DOHH2 (cell line): ENCODE measurements around the gene SLC25A13.

Experiments
- H3F3A ChIP-seq: fragments of 200-600 bp; sonication (generic), shearing (Covaris generic); 2 replicates; pipeline ENCODE4 v1.6.0; 2016; ENCODE audit warnings: antibody characterized with exemption, mild to moderate bottlenecking; ENCODE audit not compliant: control insufficient read depth, insufficient read depth
- H3K27ac ChIP-seq: fragments of 200-600 bp; sonication (generic); 2 replicates; pipeline ENCODE4 v1.5.1; 2014; ENCODE audit warnings: low read depth, mild to moderate bottlenecking, low read length, moderate library complexity
- H3K27me3 ChIP-seq: fragments of 200-600 bp; sonication (generic); 2 replicates; pipeline ENCODE4 v1.6.1; 2014; ENCODE audit warnings: mild to moderate bottlenecking, low read length, mixed read lengths; ENCODE audit not compliant: control insufficient read depth
- H3K36me3 ChIP-seq: fragments of 200-600 bp; sonication (generic); 2 replicates; pipeline ENCODE4 v1.6.1; 2014; ENCODE audit warnings: mild to moderate bottlenecking, low read length, moderate library complexity, mixed read lengths; ENCODE audit not compliant: control insufficient read depth
- H3K4me1 ChIP-seq: fragments of 200-600 bp; sonication (generic); 2 replicates; pipeline ENCODE4 v1.6.1; 2014; ENCODE audit warnings: mild to moderate bottlenecking, low read length, mixed read lengths; ENCODE audit not compliant: control insufficient read depth
- H3K4me2 ChIP-seq: fragments of 200-600 bp; sonication (generic); 2 replicates; pipeline ENCODE4 v1.6.0; 2014; ENCODE audit warnings: mild to moderate bottlenecking, low read length, moderate library complexity
- H3K4me3 ChIP-seq: fragments of 200-600 bp; sonication (generic); 2 replicates; pipeline ENCODE4 v1.5.1; 2014; ENCODE audit warnings: mild to moderate bottlenecking, low read length, mixed read lengths
- H3K79me2 ChIP-seq: fragments of 200-600 bp; sonication (generic); 2 replicates; pipeline ENCODE4 v1.6.1; 2014; ENCODE audit warnings: mild to moderate bottlenecking, low read length, mixed read lengths; ENCODE audit not compliant: control insufficient read depth
- H3K9me2 ChIP-seq: fragments of 200-600 bp; sonication (generic); replicated peaks from 2 replicates; pipeline ENCODE4 v1.6.1; 2014; ENCODE audit warnings: mild to moderate bottlenecking, low read length, mixed read lengths; ENCODE audit not compliant: control insufficient read depth
- H3K9me3 ChIP-seq: fragments of 200-600 bp; sonication (generic); 2 replicates; pipeline ENCODE4 v1.6.1; 2014; ENCODE audit warnings: antibody characterized with exemption, low read length, mixed read lengths; ENCODE audit not compliant: control insufficient read depth, insufficient read depth
- H4K20me1 ChIP-seq: fragments of 200-600 bp; sonication (generic); 2 replicates; pipeline ENCODE4 v1.6.0; 2014; ENCODE audit warnings: low read depth, mild to moderate bottlenecking, antibody characterized with exemption, low read length, moderate library complexity; ENCODE audit not compliant: control insufficient read depth, insufficient read depth
- EZH2phosphoT487 ChIP-seq: fragments of 200-600 bp; sonication (generic); IDR thresholded peaks from 2 replicates; pipeline ENCODE4 v1.6.1; 2017; ENCODE audit warnings: borderline replicate concordance, mild to moderate bottlenecking, antibody characterized with exemption, low read length, moderate library complexity, mixed read lengths
- TF ChIP-seq, protein P1 (sequence below): fragments of 200-600 bp; sonication (generic); IDR thresholded peaks from one replicate; pipeline ENCODE4 v1.5.1; 2014; ENCODE audit warnings: antibody characterized with exemption, mild to moderate bottlenecking, low read depth, low read length; ENCODE audit not compliant: poor library complexity, severe bottlenecking

SLC25A13 gene

GRCh38 chr7:96177353-96177752 is 144.5 kb downstream of the SLC25A13 start:
- Histone ChIP-seq H3K4me1 (no peaks in the 10 kb centered on the region), H3K4me2 (no peak overlapping the region), H3F3A (no peaks in the 10 kb centered on the region), H3K27me3 (no peaks in the 10 kb centered on the region), H3K27ac (no peak overlapping the region), H3K36me3 (no peaks in the 10 kb centered on the region), H3K4me3 (no peak overlapping the region), H4K20me1 (no peaks in the 10 kb centered on the region), H3K79me2 (no peaks in the 10 kb centered on the region), H3K9me2 (no peaks in the 10 kb centered on the region), H3K9me3 (no peaks in the 10 kb centered on the region)
- TF ChIP-seq, protein P1, sequence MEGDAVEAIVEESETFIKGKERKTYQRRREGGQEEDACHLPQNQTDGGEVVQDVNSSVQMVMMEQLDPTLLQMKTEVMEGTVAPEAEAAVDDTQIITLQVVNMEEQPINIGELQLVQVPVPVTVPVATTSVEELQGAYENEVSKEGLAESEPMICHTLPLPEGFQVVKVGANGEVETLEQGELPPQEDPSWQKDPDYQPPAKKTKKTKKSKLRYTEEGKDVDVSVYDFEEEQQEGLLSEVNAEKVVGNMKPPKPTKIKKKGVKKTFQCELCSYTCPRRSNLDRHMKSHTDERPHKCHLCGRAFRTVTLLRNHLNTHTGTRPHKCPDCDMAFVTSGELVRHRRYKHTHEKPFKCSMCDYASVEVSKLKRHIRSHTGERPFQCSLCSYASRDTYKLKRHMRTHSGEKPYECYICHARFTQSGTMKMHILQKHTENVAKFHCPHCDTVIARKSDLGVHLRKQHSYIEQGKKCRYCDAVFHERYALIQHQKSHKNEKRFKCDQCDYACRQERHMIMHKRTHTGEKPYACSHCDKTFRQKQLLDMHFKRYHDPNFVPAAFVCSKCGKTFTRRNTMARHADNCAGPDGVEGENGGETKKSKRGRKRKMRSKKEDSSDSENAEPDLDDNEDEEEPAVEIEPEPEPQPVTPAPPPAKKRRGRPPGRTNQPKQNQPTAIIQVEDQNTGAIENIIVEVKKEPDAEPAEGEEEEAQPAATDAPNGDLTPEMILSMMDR, result no peak
- TF ChIP-seq EZH2phosphoT487, result no peak

DNA sequence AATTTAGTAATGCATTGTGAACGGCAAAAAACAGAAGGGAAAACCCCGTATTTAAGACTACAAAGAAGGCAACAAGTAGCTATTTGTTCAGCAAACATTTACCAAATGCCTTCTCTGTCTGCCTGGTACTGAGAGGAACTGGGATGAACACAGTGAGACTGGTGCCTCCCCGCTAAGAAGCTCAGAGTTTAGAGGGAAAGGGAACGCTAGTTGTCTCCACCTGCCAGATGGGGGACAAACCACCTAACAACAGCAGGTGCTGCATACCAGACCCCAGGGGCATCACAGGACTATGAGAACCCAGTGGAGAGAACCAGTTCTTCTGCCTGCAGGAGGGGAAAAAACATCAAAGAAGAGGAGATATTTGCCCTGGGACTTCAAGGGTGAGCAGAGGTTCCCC is 147.1 kb downstream of the SLC25A13 start:
- Histone ChIP-seq H3K36me3 (no peaks in the 10 kb centered on the region), H4K20me1 (no peaks in the 10 kb centered on the region), H3K79me2 (no peaks in the 10 kb centered on the region), H3K4me1 (no peaks in the 10 kb centered on the region), H3K4me2 (no peak overlapping the region), H3K9me3 (no peaks in the 10 kb centered on the region), H3K4me3 (no peak overlapping the region), H3F3A (no peaks in the 10 kb centered on the region), H3K27me3 (no peaks in the 10 kb centered on the region), H3K27ac (no peak overlapping the region), H3K9me2 (no peaks in the 10 kb centered on the region)
- no peak for TF ChIP-seq EZH2phosphoT487
- TF ChIP-seq, protein P1, result no peak

DNA sequence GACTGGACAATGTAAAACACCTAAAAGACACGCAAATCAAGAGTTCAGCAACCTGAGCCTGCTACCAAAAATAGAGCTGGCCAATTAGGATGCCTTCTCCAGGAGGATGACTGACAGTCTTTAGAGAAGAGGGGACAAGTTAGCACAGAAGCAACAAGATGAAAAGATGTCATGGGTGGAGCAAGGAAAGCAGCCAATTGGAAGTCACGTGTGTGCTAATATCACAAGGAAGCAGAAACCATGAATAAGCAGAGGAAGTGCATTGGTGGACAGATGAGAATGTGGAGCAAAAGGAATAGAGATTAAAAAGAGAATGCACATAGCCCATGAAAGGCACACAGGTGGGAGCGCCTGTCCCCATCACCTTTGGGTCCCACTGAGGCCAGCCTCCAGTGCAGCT is 148.1 kb downstream of the SLC25A13 start:
- Histone ChIP-seq H3K4me3 (no peak overlapping the region), H3K27ac (no peak overlapping the region), H3K4me2 (no peak overlapping the region), H3K79me2 (no peaks in the 10 kb centered on the region), H3K36me3 (no peaks in the 10 kb centered on the region), H4K20me1 (no peaks in the 10 kb centered on the region), H3F3A (no peaks in the 10 kb centered on the region), H3K27me3 (no peaks in the 10 kb centered on the region), H3K9me3 (no peaks in the 10 kb centered on the region), H3K9me2 (no peaks in the 10 kb centered on the region), H3K4me1 (no peaks in the 10 kb centered on the region)
- no peak for TF ChIP-seq EZH2phosphoT487
- TF ChIP-seq, protein P1, result no peak

DNA sequence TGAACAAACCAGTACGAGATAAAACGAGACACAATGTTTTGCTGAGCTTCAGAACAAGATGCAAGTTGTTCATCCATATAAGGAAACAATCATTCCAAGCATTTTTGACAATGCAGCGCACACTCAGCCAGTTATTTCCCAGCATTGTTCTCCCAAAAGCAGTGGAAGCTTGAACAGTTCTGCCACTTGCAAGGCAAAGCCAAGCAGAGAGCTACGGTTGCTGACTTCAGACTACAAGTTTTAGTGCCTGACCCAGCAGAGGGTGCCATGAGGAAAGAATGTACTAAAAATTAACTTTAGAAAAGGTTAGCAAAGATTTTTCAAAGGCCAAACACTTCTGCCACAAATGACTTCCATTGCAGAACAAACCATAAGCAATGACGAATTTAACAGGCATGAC is 152.5 kb downstream of the SLC25A13 start:
- Histone ChIP-seq H3K9me2 (no peaks in the 10 kb centered on the region), H3K27me3 (no peaks in the 10 kb centered on the region), H4K20me1 (no peaks in the 10 kb centered on the region), H3K4me1 (peaks cover 3% of the 10 kb centered on the region; the same call in 1 of the 2 replicates), H3K4me2 (no peak overlapping the region), H3K4me3 (no peak overlapping the region), H3K36me3 (no peaks in the 10 kb centered on the region), H3K79me2 (no peaks in the 10 kb centered on the region), H3K27ac (no peak overlapping the region), H3K9me3 (no peaks in the 10 kb centered on the region), H3F3A (no peaks in the 10 kb centered on the region)
- TF ChIP-seq, protein P1, result no peak
- no peak for TF ChIP-seq EZH2phosphoT487
